GM18511 (cell line): ENCODE data around the gene CXCL1.
"Not testable (repeated sequence)": the region's sequence is repeated elsewhere in the genome, so short reads cannot be mapped to it uniquely, and the experiment has no call there.

Experiments used
- ATAC-seq: cut with Tn5 transposase; IDR thresholded peaks from one replicate; pipeline ENCODE4 v1.9.1; 2021; ENCODE audit warnings: mild to moderate bottlenecking, moderate library complexity; ENCODE audit not compliant: unreplicated experiment

Gene CXCL1

GRCh38 chr4:73872316-73873108 lies 3.3 kb downstream of the CXCL1 start:
- no peak for ATAC-seq

- no peak for ATAC-seq
Measured at GRCh38 chr4:73874386-73874785, 5.2 kb downstream of the CXCL1 start.

- ATAC-seq = no peak
Measured at GRCh38 chr4:73875401-73875800, 6.2 kb downstream of the CXCL1 start.

GRCh38 chr4:73883306-73883705 lies 14.1 kb downstream of the CXCL1 start:
- ATAC-seq = no peak

- ATAC-seq = no peak
Measured at GRCh38 chr4:73885574-73886267, 16.5 kb downstream of the CXCL1 start.

- no peak for ATAC-seq
Measured at GRCh38 chr4:73891326-73891725, 22.1 kb downstream of the CXCL1 start.

GRCh38 chr4:73891739-73892405 lies 22.7 kb downstream of the CXCL1 start:
- no peak for ATAC-seq

- no peak for ATAC-seq
Measured at GRCh38 chr4:73892966-73893365, 23.8 kb downstream of the CXCL1 start.

GRCh38 chr4:73894001-73894400 lies 24.8 kb downstream of the CXCL1 start:
- no peak for ATAC-seq

- no peak for ATAC-seq
Measured at GRCh38 chr4:73895201-73896175, 26.3 kb downstream of the CXCL1 start.

- no peak for ATAC-seq
Measured at GRCh38 chr4:73896416-73896815, 27.2 kb downstream of the CXCL1 start.

GRCh38 chr4:73897380-73898136 lies 28.4 kb downstream of the CXCL1 start:
- ATAC-seq = no peak

- not testable (repeated sequence) for ATAC-seq
Measured at GRCh38 chr4:73899338-73899737, 30.1 kb downstream of the CXCL1 start.

- no peak for ATAC-seq
Measured at GRCh38 chr4:73901031-73901430, 31.8 kb downstream of the CXCL1 start.

GRCh38 chr4:73902038-73902637 lies 32.9 kb downstream of the CXCL1 start:
- no peak for ATAC-seq

GRCh38 chr4:73902817-73903547 lies 33.8 kb downstream of the CXCL1 start:
- ATAC-seq = no peak

- no peak for ATAC-seq
Measured at GRCh38 chr4:73904491-73904890, 35.3 kb downstream of the CXCL1 start.

GRCh38 chr4:73908965-73909364 lies 39.8 kb downstream of the CXCL1 start:
- no peak for ATAC-seq

- ATAC-seq = no peak
Measured at GRCh38 chr4:73911746-73912145, 42.6 kb downstream of the CXCL1 start.
